Measurements from ENCODE around the gene KCNJ9.
"Not testable (repeated sequence)": the region's sequence is repeated elsewhere in the genome, so short reads cannot be mapped to it uniquely, and the experiment has no call there.

The KCNJ9 gene

GRCh38 chr1:160081261-160081936 lies at the start of gene KCNJ9:
TSS of gene KCNJ9 (plus strand) at chr1:160081538. CDS start at chr1:160084031, 2,493 bp downstream.
- no peak for DNase-seq (ENCODE audit: low read depth)

GRCh38 chr1:160032165-160032820 lies 49.0 kb upstream of the KCNJ9 start:
- no peak for DNase-seq (ENCODE audit: low read depth)

GRCh38 chr1:160040476-160040875 lies 40.9 kb upstream of the KCNJ9 start:
- DNase-seq (ENCODE audit: low read depth): no peak

- DNase-seq (ENCODE audit: low read depth): no peak
Observed at GRCh38 chr1:160043543-160043942, 37.8 kb upstream of the KCNJ9 start.

GRCh38 chr1:160045653-160046052 lies 35.7 kb upstream of the KCNJ9 start:
- no peak for DNase-seq (ENCODE audit: low read depth)

GRCh38 chr1:160046494-160047110 lies 34.7 kb upstream of the KCNJ9 start:
- DNase-seq (ENCODE audit: low read depth): no peak

GRCh38 chr1:160047111-160047991 lies 34.0 kb upstream of the KCNJ9 start:
- DNase-seq (ENCODE audit: low read depth): no peak

- DNase-seq (ENCODE audit: low read depth): no peak
Observed at GRCh38 chr1:160048335-160048734, 33.0 kb upstream of the KCNJ9 start.

- no peak for DNase-seq (ENCODE audit: low read depth)
Observed at GRCh38 chr1:160049101-160049500, 32.2 kb upstream of the KCNJ9 start.

GRCh38 chr1:160050182-160050581 lies 31.2 kb upstream of the KCNJ9 start:
- not testable (repeated sequence) for DNase-seq (ENCODE audit: low read depth)

- no peak for DNase-seq (ENCODE audit: low read depth)
Observed at GRCh38 chr1:160050619-160051018, 30.7 kb upstream of the KCNJ9 start.

GRCh38 chr1:160052936-160053335 lies 28.4 kb upstream of the KCNJ9 start:
- no peak for DNase-seq (ENCODE audit: low read depth)

GRCh38 chr1:160053548-160054365 lies 27.6 kb upstream of the KCNJ9 start:
- DNase-seq (ENCODE audit: low read depth): no peak

GRCh38 chr1:160056648-160057169 lies 24.6 kb upstream of the KCNJ9 start:
- no peak for DNase-seq (ENCODE audit: low read depth)

GRCh38 chr1:160058087-160058486 lies 23.3 kb upstream of the KCNJ9 start:
- DNase-seq (ENCODE audit: low read depth): no peak

- DNase-seq (ENCODE audit: low read depth): no peak
Observed at GRCh38 chr1:160061369-160062229, 19.7 kb upstream of the KCNJ9 start.

GRCh38 chr1:160062230-160062532 lies 19.2 kb upstream of the KCNJ9 start:
- no peak for DNase-seq (ENCODE audit: low read depth)

- no peak for DNase-seq (ENCODE audit: low read depth)
Observed at GRCh38 chr1:160063176-160063575, 18.2 kb upstream of the KCNJ9 start.

- no peak for DNase-seq (ENCODE audit: low read depth)
Observed at GRCh38 chr1:160064164-160064563, 17.2 kb upstream of the KCNJ9 start.

GRCh38 chr1:160064746-160065145 lies 16.6 kb upstream of the KCNJ9 start:
- no peak for DNase-seq (ENCODE audit: low read depth)
